Kidney (tissue), 14 donors: ENCODE measurements around the gene USP6. TPM values are rescaled to one million over a fixed set of nuclear protein-coding genes. Genes with fewer than 3 reads are reported as not detected.
"Not testable (repeated sequence)": the region's sequence is repeated elsewhere in the genome, so short reads cannot be mapped to it uniquely, and the experiment has no call there.

Experiments
- DNase-seq, 5 donors: peaks; one replicate each; pipeline ENCODE4 v3.0.0-alpha.2; 2013 to 2020
- FAIRE-seq: peaks from 2 replicates; lab custom pipeline; 2012; peaks lifted over from hg19 to GRCh38; lab: Jason Lieb, UNC
- H3K27ac ChIP-seq, 2 donors: one replicate each; pipeline ENCODE4 v1.7.0; 2013; ENCODE audit warnings: low read depth in 2 of 2, low read length in 2 of 2, inconsistent platforms in 1 of 2
- H3K27me3 ChIP-seq: one replicate; pipeline ENCODE4 v1.7.1; 2013; ENCODE audit warnings: low read length, inconsistent platforms; ENCODE audit not compliant: control insufficient read depth, insufficient read depth
- H3K36me3 ChIP-seq, 3 donors: one replicate each; pipeline versions ENCODE4 v1.7.0 to v1.7.1; 2013; ENCODE audit warnings: low read length in 3 of 3, control low read depth in 1 of 3, inconsistent platforms in 1 of 3; ENCODE audit not compliant: insufficient read depth in 3 of 3, control insufficient read depth in 2 of 3
- H3K4me1 ChIP-seq, 3 donors: one replicate each; pipeline versions ENCODE4 v1.7.0 to v1.7.1; 2013; ENCODE audit warnings: low read length in 3 of 3, inconsistent platforms in 1 of 3, low read depth in 1 of 3; ENCODE audit not compliant: control insufficient read depth in 2 of 3, insufficient read depth in 2 of 3
- H3K4me3 ChIP-seq, 3 donors: one replicate each; pipeline versions ENCODE4 v1.7.0 to v1.8.1; 2013; ENCODE audit warnings: low read length in 3 of 3, control low read depth in 1 of 3, inconsistent platforms in 1 of 3
- H3K9ac ChIP-seq, 3 donors: one replicate each; pipeline versions ENCODE4 v1.7.0 to v1.7.1; 2013; ENCODE audit warnings: low read length in 3 of 3, control low read depth in 1 of 3, inconsistent platforms in 1 of 3
- H3K9me3 ChIP-seq, 3 donors: one replicate each; pipeline versions ENCODE4 v1.7.0 to v1.7.1; 2013; ENCODE audit warnings: low read length in 3 of 3, control low read depth in 1 of 3, inconsistent platforms in 1 of 3; ENCODE audit not compliant: control insufficient read depth in 2 of 3, insufficient read depth in 1 of 3
- intact Hi-C: fragments of 100-400 bp; cut with DNase I; formaldehyde crosslinking; loops from one replicate; pipeline ENCODE4 v1.11.1; 2022
- polyA plus RNA-seq: library from polyadenylated mRNA; stranded (reverse); fragments of 350-450 nt; fragmentation: Illumina TruSeq; extraction: RNeasy Lipid Tissue Mini Kit (QIAGEN cat#74804); gene quantifications from one replicate; pipeline ENCODE4 v1.2.3, GENCODE V29; 2014; ENCODE audit warnings: low read depth, low replicate concordance; ENCODE audit not compliant: insufficient read depth
- total RNA-seq: library from RNA; stranded (reverse); fragmentation: NEBNext Ultra II Directional; extraction: Animal tissue kit (Norgen Biotek cat#: 25700); gene quantifications from one replicate; pipeline ENCODE4 v1.2.1, GENCODE V29; 2021
- TF ChIP-seq, protein P1 (sequence below): IDR thresholded peaks from 3 replicates; pipeline ENCODE4 v1.5.1; 2012; ENCODE audit warnings: mild to moderate bottlenecking, moderate library complexity, borderline replicate concordance; ENCODE audit not compliant: insufficient read depth; ENCODE audit errors: extremely low read depth
- donor health status: control.
- donor health status: control.
- donor health status: control.
- donor health status: control.
- donor health status: control.
- donor health status: DM: yes; HTN: yes; CAD: no.
- donor health status: Normal renal cell carcinoma (clear cell type).

Gene USP6
- total and polyA plus RNA-seq, 2 donors from 2014 or later, result 0.06 to 0.19 TPM

DNA sequence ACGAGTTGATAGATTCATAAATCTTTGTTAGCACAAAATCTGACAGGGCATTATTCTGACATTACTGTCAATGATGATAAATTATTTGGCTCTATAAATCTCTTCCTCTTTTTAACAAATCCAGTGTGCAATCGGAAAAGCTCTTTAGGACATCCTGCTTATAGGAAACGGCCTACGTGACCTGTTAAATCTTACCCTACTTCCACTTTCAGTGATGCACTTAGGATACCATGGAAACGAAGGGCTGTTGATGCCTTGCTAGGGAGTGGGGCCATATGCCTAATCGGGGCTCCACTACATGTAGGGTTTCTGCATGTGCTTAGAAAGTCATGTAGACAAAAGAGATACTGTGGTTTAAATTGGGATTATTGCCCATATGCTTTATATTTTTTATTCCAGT, 48.6 kb downstream of the USP6 start:
- H3K36me3 ChIP-seq, result no peaks in the 10 kb centered on the region
- FAIRE-seq (no peak), DNase-seq (no peak)
- H3K27me3 ChIP-seq, result no peaks in the 10 kb centered on the region
- H3K4me1 ChIP-seq, result no peaks in the 10 kb centered on the region
- no peak overlapping the region for H3K9ac ChIP-seq
- no peak overlapping the region for H3K4me3 ChIP-seq
- intact Hi-C loops, result no loop called here
- no peaks in the 10 kb centered on the region for H3K9me3 ChIP-seq
- H3K27ac ChIP-seq, result no peak overlapping the region
- TF ChIP-seq, protein P1, sequence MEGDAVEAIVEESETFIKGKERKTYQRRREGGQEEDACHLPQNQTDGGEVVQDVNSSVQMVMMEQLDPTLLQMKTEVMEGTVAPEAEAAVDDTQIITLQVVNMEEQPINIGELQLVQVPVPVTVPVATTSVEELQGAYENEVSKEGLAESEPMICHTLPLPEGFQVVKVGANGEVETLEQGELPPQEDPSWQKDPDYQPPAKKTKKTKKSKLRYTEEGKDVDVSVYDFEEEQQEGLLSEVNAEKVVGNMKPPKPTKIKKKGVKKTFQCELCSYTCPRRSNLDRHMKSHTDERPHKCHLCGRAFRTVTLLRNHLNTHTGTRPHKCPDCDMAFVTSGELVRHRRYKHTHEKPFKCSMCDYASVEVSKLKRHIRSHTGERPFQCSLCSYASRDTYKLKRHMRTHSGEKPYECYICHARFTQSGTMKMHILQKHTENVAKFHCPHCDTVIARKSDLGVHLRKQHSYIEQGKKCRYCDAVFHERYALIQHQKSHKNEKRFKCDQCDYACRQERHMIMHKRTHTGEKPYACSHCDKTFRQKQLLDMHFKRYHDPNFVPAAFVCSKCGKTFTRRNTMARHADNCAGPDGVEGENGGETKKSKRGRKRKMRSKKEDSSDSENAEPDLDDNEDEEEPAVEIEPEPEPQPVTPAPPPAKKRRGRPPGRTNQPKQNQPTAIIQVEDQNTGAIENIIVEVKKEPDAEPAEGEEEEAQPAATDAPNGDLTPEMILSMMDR, result no peak

DNA sequence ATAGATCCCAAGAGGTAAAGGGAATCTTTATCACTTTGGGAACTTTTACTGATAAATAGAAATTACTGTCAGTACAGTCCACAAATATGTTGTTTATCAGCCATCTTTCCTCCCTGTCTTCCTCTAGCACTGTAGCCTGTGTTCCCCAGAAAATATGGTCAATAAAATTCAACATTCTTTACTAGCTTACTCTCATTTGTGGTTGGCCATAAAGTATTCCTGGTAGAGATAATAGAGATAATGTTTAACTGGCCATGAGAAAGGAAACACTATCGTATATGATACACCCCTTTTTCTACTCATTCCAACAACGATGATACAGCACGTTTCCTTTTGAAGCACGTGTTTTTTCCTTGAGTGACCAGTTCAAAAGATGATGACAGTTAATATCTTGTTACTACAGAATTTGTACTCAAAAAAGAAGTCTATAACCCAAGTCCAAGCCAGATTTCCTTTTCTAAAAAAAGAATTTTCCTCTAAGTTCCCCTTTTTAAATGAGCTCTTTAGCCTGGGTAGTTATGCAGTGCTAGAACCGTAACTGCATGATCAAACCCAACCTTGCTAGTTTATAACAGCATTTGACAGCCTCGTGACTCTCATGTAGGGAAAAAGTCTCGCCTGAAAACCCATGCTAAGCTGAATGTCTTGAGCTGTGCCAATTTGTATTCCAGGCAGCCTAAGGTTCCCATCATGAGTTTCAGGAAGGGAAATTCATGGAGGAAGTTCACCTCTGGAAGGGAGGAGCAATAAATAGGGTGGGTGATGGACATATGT, 50.1 kb downstream of the USP6 start:
- H3K27ac ChIP-seq, H3K4me3 ChIP-seq, H3K4me1 ChIP-seq, DNase-seq, H3K9me3 ChIP-seq, H3K9ac ChIP-seq, H3K36me3 ChIP-seq, H3K27me3 ChIP-seq, FAIRE-seq, intact Hi-C loops: not testable (repeated sequence)

DNA sequence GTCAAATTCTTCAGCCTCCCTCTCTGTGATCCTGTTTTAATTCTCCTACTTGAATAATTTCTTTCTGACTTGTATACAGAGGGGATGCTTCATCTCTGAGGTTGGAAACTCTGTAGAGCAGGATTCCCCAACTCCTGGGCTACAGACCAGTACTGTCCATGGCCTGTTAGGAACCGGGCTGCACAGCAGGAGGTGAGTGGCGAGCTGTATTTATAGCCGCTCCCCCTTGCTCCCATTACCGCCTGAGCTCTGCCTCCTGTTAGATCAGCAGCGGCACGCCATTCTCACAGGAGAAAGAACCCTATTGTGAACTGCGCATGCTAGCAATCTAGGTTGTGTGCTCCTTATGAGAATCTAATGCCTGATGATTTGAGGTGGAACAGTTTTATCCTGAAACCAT, 59.2 kb downstream of the USP6 start:
- H3K27me3 ChIP-seq, H3K36me3 ChIP-seq, H3K4me1 ChIP-seq, FAIRE-seq, intact Hi-C loops, H3K27ac ChIP-seq, DNase-seq, H3K4me3 ChIP-seq, H3K9ac ChIP-seq: not testable (repeated sequence)
- peaks cover 3 to 32% (median 5%) of the 10 kb centered on the region in 3 donors for H3K9me3 ChIP-seq

DNA sequence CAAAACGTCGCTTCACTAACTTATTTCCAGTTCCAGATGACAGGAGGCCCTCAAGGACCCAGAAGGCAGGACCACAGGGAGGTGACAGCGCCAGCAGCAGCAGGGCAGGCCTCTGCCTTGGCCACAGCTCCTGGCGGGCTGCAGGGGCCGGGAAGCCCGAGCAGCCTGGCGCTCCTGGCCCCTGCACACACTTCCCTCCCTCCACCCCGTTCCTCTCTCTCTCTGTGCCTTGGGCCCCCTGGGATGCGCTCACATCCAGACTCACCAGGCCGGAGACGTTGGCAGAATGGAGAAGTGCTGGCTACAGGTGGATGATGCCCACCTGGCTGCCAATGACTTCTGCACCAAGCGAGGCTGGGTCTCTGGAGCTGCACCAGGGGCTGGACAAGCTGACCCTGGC, 63.2 kb downstream of the USP6 start:
- Histone ChIP-seq H3K4me3 (no peak overlapping the region), H3K9me3 (peaks cover 18 to 72% (median 39%) of the 10 kb centered on the region in 3 donors), H3K27me3 (no peaks in the 10 kb centered on the region), H3K9ac (no peak overlapping the region), H3K36me3 (peaks cover 0 to 12% (median 6%) of the 10 kb centered on the region in 3 donors), H3K27ac (no peak overlapping the region), H3K4me1 (no peaks in the 10 kb centered on the region)
- FAIRE-seq (no peak), DNase-seq (no peak)
- intact Hi-C loops, result no loop called here
- TF ChIP-seq, protein P1, result no peak
